Fibroblast of villous mesenchyme (primary cell): ENCODE results near the gene SNAP47. TPM values are rescaled to one million over a fixed set of nuclear protein-coding genes. Genes with fewer than 3 reads are reported as not detected.

Source experiments
- DNase-seq: peaks from one replicate; pipeline ENCODE4 v3.0.0-alpha.2; 2010; ENCODE audit warnings: low read depth
- H3K4me3 ChIP-seq: 2 replicates; pipeline ENCODE4 v1.5.1; 2011; ENCODE audit warnings: low read depth, mild to moderate bottlenecking, low read length
- total RNA-seq: library from RNA; depleted of rRNA; stranded (reverse); fragments of >200 nt; gene quantifications from 2 replicates; pipeline ENCODE4 v1.2.3, GENCODE V29; 2012
- TF ChIP-seq, protein P1 (sequence below): IDR thresholded peaks from 2 replicates; pipeline ENCODE4 v1.5.1; 2012; ENCODE audit warnings: low read depth, mild to moderate bottlenecking, low read length; ENCODE audit not compliant: insufficient read depth

SNAP47 gene
- total RNA-seq, 1 donor: 58.3 TPM

DNA sequence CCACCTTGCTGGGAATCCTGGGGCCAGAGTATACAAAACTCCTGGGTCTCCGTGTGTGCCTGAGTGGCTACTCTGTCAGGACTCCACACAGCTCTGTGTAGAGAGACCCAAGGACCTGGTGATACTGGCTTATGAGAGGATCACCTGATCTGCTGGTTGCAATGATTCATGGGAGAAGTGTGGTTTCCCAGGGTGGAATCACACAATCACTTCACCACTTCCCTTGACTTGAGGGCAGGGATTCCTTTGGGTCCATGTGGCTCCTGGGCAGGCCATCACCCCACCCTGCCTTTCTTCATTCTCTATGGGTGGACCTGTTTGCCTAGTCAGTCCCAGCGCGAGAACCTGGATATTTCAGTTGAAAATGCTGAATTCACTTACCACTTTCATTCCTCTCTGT lies 93.6 kb downstream of the SNAP47 start:
- no peak for DNase-seq
- no peak overlapping the region for H3K4me3 ChIP-seq
- TF ChIP-seq, protein P1, sequence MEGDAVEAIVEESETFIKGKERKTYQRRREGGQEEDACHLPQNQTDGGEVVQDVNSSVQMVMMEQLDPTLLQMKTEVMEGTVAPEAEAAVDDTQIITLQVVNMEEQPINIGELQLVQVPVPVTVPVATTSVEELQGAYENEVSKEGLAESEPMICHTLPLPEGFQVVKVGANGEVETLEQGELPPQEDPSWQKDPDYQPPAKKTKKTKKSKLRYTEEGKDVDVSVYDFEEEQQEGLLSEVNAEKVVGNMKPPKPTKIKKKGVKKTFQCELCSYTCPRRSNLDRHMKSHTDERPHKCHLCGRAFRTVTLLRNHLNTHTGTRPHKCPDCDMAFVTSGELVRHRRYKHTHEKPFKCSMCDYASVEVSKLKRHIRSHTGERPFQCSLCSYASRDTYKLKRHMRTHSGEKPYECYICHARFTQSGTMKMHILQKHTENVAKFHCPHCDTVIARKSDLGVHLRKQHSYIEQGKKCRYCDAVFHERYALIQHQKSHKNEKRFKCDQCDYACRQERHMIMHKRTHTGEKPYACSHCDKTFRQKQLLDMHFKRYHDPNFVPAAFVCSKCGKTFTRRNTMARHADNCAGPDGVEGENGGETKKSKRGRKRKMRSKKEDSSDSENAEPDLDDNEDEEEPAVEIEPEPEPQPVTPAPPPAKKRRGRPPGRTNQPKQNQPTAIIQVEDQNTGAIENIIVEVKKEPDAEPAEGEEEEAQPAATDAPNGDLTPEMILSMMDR: no peak

Other genes starting within 250 kb of the SNAP47 start
- 4.2 and 5.2 TPM in 2 replicates for gene ZNF678, start 171.9 kb upstream of the SNAP47 start, total RNA-seq
- 25.5 and 32.5 TPM in 2 replicates for gene JMJD4, start 133 bp upstream of the SNAP47 start, total RNA-seq
- not detected in 2 replicates for gene PRSS38, start 80.2 kb downstream of the SNAP47 start, total RNA-seq
- gene WNT9A, start 212.5 kb downstream of the SNAP47 start, total RNA-seq: under 0.01 and 0.32 TPM in 2 replicates